Measurements from ENCODE around the gene DNAAF8.

Gene DNAAF8

DNA sequence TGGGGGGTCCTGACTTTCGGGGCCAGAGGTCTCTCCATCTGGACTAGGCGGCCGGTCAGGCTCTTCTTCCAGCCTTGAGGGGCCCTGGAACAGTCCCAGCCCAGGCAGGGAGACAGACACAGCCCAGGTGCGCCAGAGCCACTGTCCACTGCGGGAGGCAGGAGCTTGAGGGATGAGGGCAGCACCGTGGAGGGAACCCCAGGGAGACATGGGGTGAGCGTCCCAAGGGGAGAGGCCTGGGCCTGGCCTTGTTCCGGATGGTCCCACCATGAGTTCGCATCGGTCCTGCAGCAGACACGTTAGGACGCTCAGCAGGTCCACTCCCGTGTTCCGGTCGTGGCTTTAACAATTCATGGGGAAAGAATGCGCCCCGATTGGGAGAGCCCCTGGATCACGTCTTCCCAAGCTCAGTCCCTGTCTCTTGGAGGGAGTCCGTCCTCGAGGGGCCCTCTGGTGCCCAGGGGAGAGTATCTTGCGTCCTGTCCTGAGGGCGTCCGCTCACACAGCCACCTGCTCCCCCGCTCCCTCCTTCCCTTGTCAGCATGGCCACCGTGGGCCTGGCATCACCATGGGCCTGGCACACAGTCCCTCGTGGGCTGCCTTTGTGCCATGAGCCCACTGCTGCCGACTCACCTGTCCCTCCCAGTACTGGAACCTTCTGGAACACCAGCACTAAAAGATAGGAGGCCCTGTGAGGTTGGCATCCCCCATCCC is 47.7 kb upstream of the DNAAF8 start:
- TF ChIP-seq FOXP2 (optimal IDR thresholded peaks at IDR 0.05; ENCODE audit: borderline replicate concordance, extremely low read depth, extremely low read length, insufficient read depth) (no peak), POLR2AphosphoS5 (IDR thresholded peaks at IDR 0.05; ENCODE audit: low read depth, low read length) (no peak), TAF1 (IDR thresholded peaks at IDR 0.05; ENCODE audit: borderline replicate concordance, insufficient read depth, low read length) (no peak), SIN3A (IDR thresholded peaks at IDR 0.05; ENCODE audit: borderline replicate concordance, insufficient read depth, low read length) (no peak)
- TF ChIP-seq, protein P1, sequence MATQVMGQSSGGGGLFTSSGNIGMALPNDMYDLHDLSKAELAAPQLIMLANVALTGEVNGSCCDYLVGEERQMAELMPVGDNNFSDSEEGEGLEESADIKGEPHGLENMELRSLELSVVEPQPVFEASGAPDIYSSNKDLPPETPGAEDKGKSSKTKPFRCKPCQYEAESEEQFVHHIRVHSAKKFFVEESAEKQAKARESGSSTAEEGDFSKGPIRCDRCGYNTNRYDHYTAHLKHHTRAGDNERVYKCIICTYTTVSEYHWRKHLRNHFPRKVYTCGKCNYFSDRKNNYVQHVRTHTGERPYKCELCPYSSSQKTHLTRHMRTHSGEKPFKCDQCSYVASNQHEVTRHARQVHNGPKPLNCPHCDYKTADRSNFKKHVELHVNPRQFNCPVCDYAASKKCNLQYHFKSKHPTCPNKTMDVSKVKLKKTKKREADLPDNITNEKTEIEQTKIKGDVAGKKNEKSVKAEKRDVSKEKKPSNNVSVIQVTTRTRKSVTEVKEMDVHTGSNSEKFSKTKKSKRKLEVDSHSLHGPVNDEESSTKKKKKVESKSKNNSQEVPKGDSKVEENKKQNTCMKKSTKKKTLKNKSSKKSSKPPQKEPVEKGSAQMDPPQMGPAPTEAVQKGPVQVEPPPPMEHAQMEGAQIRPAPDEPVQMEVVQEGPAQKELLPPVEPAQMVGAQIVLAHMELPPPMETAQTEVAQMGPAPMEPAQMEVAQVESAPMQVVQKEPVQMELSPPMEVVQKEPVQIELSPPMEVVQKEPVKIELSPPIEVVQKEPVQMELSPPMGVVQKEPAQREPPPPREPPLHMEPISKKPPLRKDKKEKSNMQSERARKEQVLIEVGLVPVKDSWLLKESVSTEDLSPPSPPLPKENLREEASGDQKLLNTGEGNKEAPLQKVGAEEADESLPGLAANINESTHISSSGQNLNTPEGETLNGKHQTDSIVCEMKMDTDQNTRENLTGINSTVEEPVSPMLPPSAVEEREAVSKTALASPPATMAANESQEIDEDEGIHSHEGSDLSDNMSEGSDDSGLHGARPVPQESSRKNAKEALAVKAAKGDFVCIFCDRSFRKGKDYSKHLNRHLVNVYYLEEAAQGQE (IDR thresholded peaks at IDR 0.05; ENCODE audit: insufficient read depth in 1 of 2, low read depth in 2 of 2, low read length in 2 of 2) = no peak

DNA sequence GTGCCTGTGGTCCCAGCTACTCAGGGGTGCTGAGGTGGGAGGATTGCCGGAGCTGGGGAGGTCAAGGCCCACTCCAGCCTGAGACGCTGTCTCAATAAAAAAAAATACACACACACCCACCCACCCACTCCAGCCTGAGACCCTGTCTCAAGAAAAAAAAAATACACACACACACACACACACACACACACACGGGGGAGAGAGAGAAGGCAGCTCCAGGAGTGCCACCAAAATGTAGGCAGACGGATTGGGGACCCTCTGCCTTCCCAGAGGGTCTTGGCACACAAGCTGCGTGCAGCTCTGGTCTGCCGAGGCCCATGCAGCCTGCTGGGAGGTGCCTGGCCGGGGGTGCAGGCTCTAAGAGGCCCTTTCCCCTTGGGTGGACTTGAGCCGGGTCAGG is 46.9 kb upstream of the DNAAF8 start:
- TF ChIP-seq SIN3A (IDR thresholded peaks at IDR 0.05; ENCODE audit: borderline replicate concordance, insufficient read depth, low read length) (no peak), TAF1 (IDR thresholded peaks at IDR 0.05; ENCODE audit: borderline replicate concordance, insufficient read depth, low read length) (no peak), POLR2AphosphoS5 (IDR thresholded peaks at IDR 0.05; ENCODE audit: low read depth, low read length) (no peak), FOXP2 (optimal IDR thresholded peaks at IDR 0.05; ENCODE audit: borderline replicate concordance, extremely low read depth, extremely low read length, insufficient read depth) (no peak)
- TF ChIP-seq, protein P1 (IDR thresholded peaks at IDR 0.05; ENCODE audit: insufficient read depth in 1 of 2, low read depth in 2 of 2, low read length in 2 of 2) = no peak

DNA sequence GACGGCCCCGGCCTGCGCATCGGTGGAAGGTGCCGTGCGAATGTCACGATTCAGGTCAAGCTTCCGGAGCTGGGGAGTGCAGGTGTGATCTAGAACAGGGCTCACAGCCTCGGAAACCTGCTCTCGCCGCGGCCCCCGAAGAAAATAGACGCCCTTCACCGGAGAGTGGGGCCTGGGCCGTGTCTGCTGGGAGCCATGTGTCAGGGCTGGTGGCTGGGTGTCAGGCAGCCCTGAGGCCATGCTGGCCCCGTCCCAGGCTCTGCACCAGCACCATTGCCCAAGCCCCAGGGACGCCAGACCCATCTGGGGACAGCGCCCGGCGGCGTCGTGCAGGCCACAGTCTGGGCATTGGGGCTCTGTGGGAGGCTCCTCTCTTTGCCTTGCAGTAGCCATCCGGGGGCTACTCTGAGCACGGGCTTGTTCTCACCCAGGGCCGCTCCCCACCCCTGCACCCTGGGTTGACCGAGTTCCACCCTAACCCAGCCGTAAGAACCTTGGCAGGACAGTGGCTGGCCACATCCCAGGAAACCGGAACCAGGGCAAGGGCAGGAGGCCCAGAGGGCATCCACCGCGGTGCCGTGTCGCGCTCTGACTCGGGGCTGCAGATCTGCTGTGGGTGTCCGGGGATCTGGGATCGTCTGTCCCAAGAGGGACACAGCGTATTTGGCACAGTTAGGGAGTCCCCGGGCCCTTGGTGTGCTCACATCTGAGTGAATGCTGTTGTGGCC is 46.2 kb upstream of the DNAAF8 start:
- TF ChIP-seq FOXP2 (optimal IDR thresholded peaks at IDR 0.05; ENCODE audit: borderline replicate concordance, extremely low read depth, extremely low read length, insufficient read depth) (no peak), TAF1 (IDR thresholded peaks at IDR 0.05; ENCODE audit: borderline replicate concordance, insufficient read depth, low read length) (no peak)
- TF ChIP-seq, protein P1 (IDR thresholded peaks at IDR 0.05; ENCODE audit: insufficient read depth in 1 of 2, low read depth in 2 of 2, low read length in 2 of 2) = no peak

DNA sequence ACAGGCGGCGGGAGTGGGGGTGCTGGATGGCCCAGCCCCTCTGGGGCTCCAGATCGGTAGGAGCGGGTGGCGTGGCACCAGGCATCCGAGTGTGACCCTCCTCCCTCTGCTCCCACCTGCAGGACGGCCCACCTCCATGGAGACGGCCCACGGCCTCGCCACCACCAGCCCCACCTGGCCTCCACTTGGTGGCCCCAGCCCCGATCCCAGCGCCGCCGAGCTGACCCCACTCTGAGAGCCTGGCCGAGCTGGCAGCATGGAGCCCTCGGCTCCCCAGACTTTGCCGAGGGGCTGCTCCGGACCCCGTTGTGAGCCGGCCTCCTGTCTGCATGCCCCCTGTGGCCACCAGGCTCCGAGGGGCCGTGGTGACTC is 45.7 kb upstream of the DNAAF8 start:
- TF ChIP-seq, protein P1 (IDR thresholded peaks at IDR 0.05; ENCODE audit: insufficient read depth in 1 of 2, low read depth in 2 of 2, low read length in 2 of 2) = no peak
- TF ChIP-seq FOXP2 (optimal IDR thresholded peaks at IDR 0.05; ENCODE audit: borderline replicate concordance, extremely low read depth, extremely low read length, insufficient read depth) (no peak), SIN3A (IDR thresholded peaks at IDR 0.05; ENCODE audit: borderline replicate concordance, insufficient read depth, low read length) (no peak), POLR2AphosphoS5 (IDR thresholded peaks at IDR 0.05; ENCODE audit: low read depth, low read length) (no peak), TAF1 (IDR thresholded peaks at IDR 0.05; ENCODE audit: borderline replicate concordance, insufficient read depth, low read length) (no peak)
